K562 (cell line): ENCODE results near the gene CPEB1. TPM values are rescaled to one million over a fixed set of nuclear protein-coding genes. Genes with fewer than 3 reads are reported as not detected.

Source experiments
- FOS ChIP-seq: IDR thresholded peaks from 3 replicates; pipeline ENCODE4 v1.6.1; 2011; ENCODE audit not compliant: insufficient read length; ENCODE audit errors: extremely low read depth
- HDAC2 ChIP-seq: fragments of 450-650 bp; IDR thresholded peaks from 2 replicates; pipeline ENCODE4 v1.6.1; 2016; ENCODE audit warnings: mild to moderate bottlenecking
- JUN ChIP-seq, 2 experiments: sonication (generic) in 1 of 2; formaldehyde crosslinking in 1 of 2; IDR thresholded peaks; 2 replicates each; pipeline versions ENCODE4 v1.6.1 to v1.8.0; 2012 to 2022; ENCODE audit warnings: borderline replicate concordance in 2 of 2, mild to moderate bottlenecking in 2 of 2, improper control_type of control experiment in 1 of 2, low read depth in 1 of 2, low read length in 1 of 2, missing genetic modification reagents in 1 of 2
- KHSRP ChIP-seq: fragments of 450-650 bp; IDR thresholded peaks from 2 replicates; pipeline ENCODE4 v1.6.1; 2017
- MTA2 ChIP-seq: fragments of 450-650 bp; IDR thresholded peaks from 2 replicates; pipeline ENCODE4 v1.6.1; 2016; ENCODE audit warnings: low read depth
- NFATC3 ChIP-seq: fragments of 450-650 bp; IDR thresholded peaks from 2 replicates; pipeline ENCODE4 v1.6.1; 2017; ENCODE audit warnings: mild to moderate bottlenecking
- NRF1 ChIP-seq, 2 experiments: fragments of 450-650 bp; IDR thresholded peaks in 1 of 2; conservative IDR thresholded peaks in 1 of 2; 2 replicates each; pipeline ENCODE4 v1.6.1; 2014; ENCODE audit warnings: mild to moderate bottlenecking in 2 of 2
- PHB2 ChIP-seq: fragments of 450-650 bp; IDR thresholded peaks from 2 replicates; pipeline ENCODE4 v1.6.1; 2017; ENCODE audit warnings: low read depth
- SREBF2 ChIP-seq: sonication (generic); formaldehyde crosslinking; IDR thresholded peaks from 2 replicates; pipeline ENCODE4 v1.4.0; 2020; ENCODE audit warnings: mild to moderate bottlenecking, missing genetic modification reagents
- TEAD1 ChIP-seq, 2 experiments: fragments of 450-650 bp in 1 of 2; sonication (generic) in 1 of 2; formaldehyde crosslinking; IDR thresholded peaks; 2 replicates each; pipeline versions ENCODE4 v1.4.0 to v1.8.0; 2020 to 2022; ENCODE audit warnings: mild to moderate bottlenecking in 2 of 2, missing genetic modification reagents in 1 of 2
- ZNF197 ChIP-seq: fragments of 200-800 bp; sonication (Bioruptor generic); IDR thresholded peaks from 2 replicates; pipeline ENCODE4 v1.6.1; 2016; ENCODE audit warnings: low read depth, missing genetic modification characterization, missing compliant biosample characterization
- ZNF407 ChIP-seq: fragments of 450-650 bp; IDR thresholded peaks from 2 replicates; pipeline ENCODE4 v1.6.1; 2016; ENCODE audit warnings: low read depth
- ZNF695 ChIP-seq: fragments of 450-650 bp; formaldehyde crosslinking; IDR thresholded peaks from 2 replicates; pipeline ENCODE4 v1.4.0; 2020; ENCODE audit warnings: mild to moderate bottlenecking, moderate library complexity
- ZNF707 ChIP-seq: fragments of 250-450 bp; sonication (Bioruptor Pico); conservative IDR thresholded peaks from 2 replicates; pipeline ENCODE4 v1.8.0; 2022; ENCODE audit warnings: inconsistent platforms, mild to moderate bottlenecking, moderate library complexity
- ZNF830 ChIP-seq: fragments of 250-450 bp; sonication (Bioruptor Pico); IDR thresholded peaks from 2 replicates; pipeline ENCODE4 v1.5.0; 2021; ENCODE audit warnings: mild to moderate bottlenecking
- polyA plus RNA-seq, 8 experiments: library from polyadenylated mRNA; depleted of rRNA in 4 of 8; stranded (reverse) in 5 of 8; unstranded in 3 of 8; fragments of >200 nt; fragmentation: Nextera tagmentation in 2 of 8; fragmentation: Illumina TruSeq in 1 of 8; extraction: Ambion mirVana in 2 of 8; extraction: Trizol in 1 of 8; gene quantifications; 2 replicates each; pipeline versions ENCODE4 v1.2.1 to v1.2.3, GENCODE V29; 2011 to 2014; ENCODE audit warnings: inconsistent platforms in 1 of 8, missing spikeins in 1 of 8
- total RNA-seq, 7 experiments: library from RNA; depleted of rRNA in 6 of 7; stranded (reverse); fragments of >200 nt in 6 of 7; fragmentation: Illumina TruSeq in 2 of 7; extraction: Trizol in 2 of 7; gene quantifications; 2 replicates each; pipeline versions ENCODE4 v1.2.1 to v1.2.3, GENCODE V29; 2011 to 2021; ENCODE audit warnings: low replicate concordance in 1 of 7
- TF ChIP-seq, protein P1 (sequence below), 2 experiments: IDR thresholded peaks; 2 replicates each; pipeline ENCODE4 v1.6.1; 2012; ENCODE audit warnings: improper control_type of control experiment in 2 of 2, low read depth in 2 of 2, low read length in 2 of 2, borderline replicate concordance in 1 of 2

The CPEB1 gene
- total and polyA plus RNA-seq, 9 of the 15 experiments (the other 6 are each of a cell fraction or from before 2014, with no cell fraction given), result 2.2 to 13.4 (median 9.7) TPM

- TF ChIP-seq KHSRP, result no peak
- TF ChIP-seq NRF1 (conservative IDR thresholded peaks at IDR 0.05 in 1 of 2, IDR thresholded peaks at IDR 0.05 in 1 of 2), result peak in 1 of 2 experiments; percentile 48; a peak in 2 of 4 replicates
- no peak for TF ChIP-seq NFATC3
- no peak for TF ChIP-seq ZNF707
- peak; percentile 68; the same call in 1 of the 2 replicates for TF ChIP-seq ZNF197
- no peak for TF ChIP-seq MTA2
- TF ChIP-seq, protein P1, sequence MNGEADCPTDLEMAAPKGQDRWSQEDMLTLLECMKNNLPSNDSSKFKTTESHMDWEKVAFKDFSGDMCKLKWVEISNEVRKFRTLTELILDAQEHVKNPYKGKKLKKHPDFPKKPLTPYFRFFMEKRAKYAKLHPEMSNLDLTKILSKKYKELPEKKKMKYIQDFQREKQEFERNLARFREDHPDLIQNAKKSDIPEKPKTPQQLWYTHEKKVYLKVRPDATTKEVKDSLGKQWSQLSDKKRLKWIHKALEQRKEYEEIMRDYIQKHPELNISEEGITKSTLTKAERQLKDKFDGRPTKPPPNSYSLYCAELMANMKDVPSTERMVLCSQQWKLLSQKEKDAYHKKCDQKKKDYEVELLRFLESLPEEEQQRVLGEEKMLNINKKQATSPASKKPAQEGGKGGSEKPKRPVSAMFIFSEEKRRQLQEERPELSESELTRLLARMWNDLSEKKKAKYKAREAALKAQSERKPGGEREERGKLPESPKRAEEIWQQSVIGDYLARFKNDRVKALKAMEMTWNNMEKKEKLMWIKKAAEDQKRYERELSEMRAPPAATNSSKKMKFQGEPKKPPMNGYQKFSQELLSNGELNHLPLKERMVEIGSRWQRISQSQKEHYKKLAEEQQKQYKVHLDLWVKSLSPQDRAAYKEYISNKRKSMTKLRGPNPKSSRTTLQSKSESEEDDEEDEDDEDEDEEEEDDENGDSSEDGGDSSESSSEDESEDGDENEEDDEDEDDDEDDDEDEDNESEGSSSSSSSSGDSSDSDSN (IDR thresholded peaks at IDR 0.05; ENCODE audit: borderline replicate concordance in 1 of 2, low read depth in 2 of 2, low read length in 2 of 2), result peak; percentile 85 to 96; a peak in 3 of 4 replicates
- peak; percentile 59; the same call in 1 of the 2 replicates for TF ChIP-seq SREBF2 (CRISPR knock-in tag)
- TF ChIP-seq ZNF407, result no peak
- no peak for TF ChIP-seq ZNF830 (CRISPR knock-in tag)
- no peak for TF ChIP-seq PHB2
- no peak for TF ChIP-seq HDAC2
- TF ChIP-seq TEAD1 (CRISPR knock-in tag; IDR thresholded peaks at IDR 0.05), result peak in 1 of 2 experiments; percentile 85; a peak in 2 of 4 replicates
- no peak for TF ChIP-seq ZNF695 (CRISPR knock-in tag)
- peak; percentile 27; the same call in 1 of the 2 replicates for TF ChIP-seq JUN (IDR thresholded peaks at IDR 0.05; ENCODE audit: borderline replicate concordance, low read depth, low read length)
- TF ChIP-seq JUN (CRISPR knock-in tag; IDR thresholded peaks at IDR 0.05; ENCODE audit: borderline replicate concordance), result no peak; the same call in 1 of the 2 replicates
- no peak for TF ChIP-seq FOS
These were observed at the start of gene CPEB1 (continued) for GRCh38 chr15:82647045-82647834.
